Measurements from ENCODE around the gene FUBP3. TPM values are rescaled to one million over a fixed set of nuclear protein-coding genes. Genes with fewer than 3 reads are reported as not detected.

FUBP3 gene
- total RNA-seq, 1 experiment from 2014 or later = 78.6 TPM

- Mint-ChIP-seq H3K4me1 (0 out of 4 replicates have a peak, but pooled peaks cover 0 to 2% of the 10 kb centered on the region in 2 experiments), H3K9me3 (peaks cover 0 to 3% of the 10 kb centered on the region in 2 experiments; a peak in 1 of 5 replicates), H3K27me3 (ENCODE audit: low read depth) (peaks cover 6% of the 10 kb centered on the region), H3K4me3 (no peak overlapping the region), H3K27ac (no peak overlapping the region), H3K36me3 (ENCODE audit: insufficient read depth in 1 of 3, low read depth in 3 of 3) (no peaks in the 10 kb centered on the region)
- TF ChIP-seq, protein P1, sequence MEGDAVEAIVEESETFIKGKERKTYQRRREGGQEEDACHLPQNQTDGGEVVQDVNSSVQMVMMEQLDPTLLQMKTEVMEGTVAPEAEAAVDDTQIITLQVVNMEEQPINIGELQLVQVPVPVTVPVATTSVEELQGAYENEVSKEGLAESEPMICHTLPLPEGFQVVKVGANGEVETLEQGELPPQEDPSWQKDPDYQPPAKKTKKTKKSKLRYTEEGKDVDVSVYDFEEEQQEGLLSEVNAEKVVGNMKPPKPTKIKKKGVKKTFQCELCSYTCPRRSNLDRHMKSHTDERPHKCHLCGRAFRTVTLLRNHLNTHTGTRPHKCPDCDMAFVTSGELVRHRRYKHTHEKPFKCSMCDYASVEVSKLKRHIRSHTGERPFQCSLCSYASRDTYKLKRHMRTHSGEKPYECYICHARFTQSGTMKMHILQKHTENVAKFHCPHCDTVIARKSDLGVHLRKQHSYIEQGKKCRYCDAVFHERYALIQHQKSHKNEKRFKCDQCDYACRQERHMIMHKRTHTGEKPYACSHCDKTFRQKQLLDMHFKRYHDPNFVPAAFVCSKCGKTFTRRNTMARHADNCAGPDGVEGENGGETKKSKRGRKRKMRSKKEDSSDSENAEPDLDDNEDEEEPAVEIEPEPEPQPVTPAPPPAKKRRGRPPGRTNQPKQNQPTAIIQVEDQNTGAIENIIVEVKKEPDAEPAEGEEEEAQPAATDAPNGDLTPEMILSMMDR (conservative IDR thresholded peaks at IDR 0.05) = no peak
- no peak overlapping the region for H3K4ac ChIP-seq (ENCODE audit: low read depth, low read length)
- no peak overlapping the region for H3K27ac ChIP-seq (ENCODE audit: insufficient read length, low read depth, low read length)
- WGBS (ENCODE audit: extremely low coverage, insufficient read length, low lambda C conversion rate) = no CpG with 5 or more reads among the region's 3 CpGs
- no peak overlapping the region for H4K5ac ChIP-seq (ENCODE audit: insufficient read length, low read depth, low read length)
- no peak overlapping the region for H4K8ac ChIP-seq (replicated peaks; ENCODE audit: insufficient read length, low read depth, low read length)
- H3K9me3 ChIP-seq (ENCODE audit: control insufficient read depth, low read depth, low read length) = no peaks in the 10 kb centered on the region
- H3K79me1 ChIP-seq (ENCODE audit: insufficient read depth, low read depth, low read length, poor library complexity, severe bottlenecking) = no peaks in the 10 kb centered on the region
- H2AK5ac ChIP-seq (ENCODE audit: insufficient read length, low read length) = no peak overlapping the region
- no peak for DNase-seq
- H2BK5ac ChIP-seq (ENCODE audit: insufficient read length, low read length) = no peak overlapping the region
- H3K4me2 ChIP-seq (ENCODE audit: insufficient read depth, insufficient read length, low read length) = no peak overlapping the region
- no peak overlapping the region for H2BK12ac ChIP-seq (ENCODE audit: insufficient read length, low read depth, low read length)
- no peaks in the 10 kb centered on the region for H3K23me2 ChIP-seq (ENCODE audit: insufficient read length, low read depth, low read length, poor library complexity, severe bottlenecking)
- H2BK120ac ChIP-seq (ENCODE audit: low read depth, low read length, poor library complexity, severe bottlenecking) = no peak overlapping the region
- no peak overlapping the region for H2BK20ac ChIP-seq (ENCODE audit: low read depth, low read length, poor library complexity, severe bottlenecking)
- no peak overlapping the region for H3T11ph ChIP-seq (ENCODE audit: low read length)
- no peak overlapping the region for H3K23ac ChIP-seq (ENCODE audit: insufficient read length, low read depth, low read length)
- no peaks in the 10 kb centered on the region for H3K4me1 ChIP-seq (ENCODE audit: insufficient read depth, low read length)
- H3K56ac ChIP-seq (ENCODE audit: insufficient read length, low read depth, low read length) = no peak overlapping the region
- H3K79me2 ChIP-seq (ENCODE audit: insufficient read depth, low read length) = no peaks in the 10 kb centered on the region
- H3K27me3 ChIP-seq (ENCODE audit: insufficient read depth, low read length) = no peaks in the 10 kb centered on the region
- H2AFZ ChIP-seq (ENCODE audit: low read length) = no peak overlapping the region
- H3K14ac ChIP-seq (ENCODE audit: insufficient read depth, low read length) = no peak overlapping the region
- H4K20me1 ChIP-seq (ENCODE audit: control insufficient read depth, insufficient read depth, insufficient read length) = peaks cover 3% of the 10 kb centered on the region
- H3K18ac ChIP-seq (ENCODE audit: insufficient read length, low read depth, low read length) = no peak overlapping the region
- H3K9ac ChIP-seq (ENCODE audit: extremely low read depth, insufficient read length, low read length) = no peak overlapping the region
- H4K91ac ChIP-seq (ENCODE audit: insufficient read length, low read depth, low read length) = no peak overlapping the region
- H2BK15ac ChIP-seq (ENCODE audit: low read depth, low read length) = no peak overlapping the region
Observed at GRCh38 chr9:130565792-130566191, 13.6 kb upstream of the FUBP3 start.

Data from H9 (cell line).